Testis (tissue), 3 donors: ENCODE data around the gene COL3A1. TPM values are rescaled to one million over a fixed set of nuclear protein-coding genes. Genes with fewer than 3 reads are reported as not detected.

Experiments
- DNase-seq: peaks from one replicate; pipeline ENCODE4 v3.0.0-alpha.2; 2019
- H3K27ac ChIP-seq, 2 donors: fragments of 200-600 bp; sonication (generic); one replicate each; pipeline ENCODE4 v1.5.1; 2019
- H3K27me3 ChIP-seq: fragments of 200-600 bp; sonication (generic); one replicate; pipeline ENCODE4 v1.5.1; 2019
- H3K36me3 ChIP-seq: fragments of 200-600 bp; sonication (generic); one replicate; pipeline ENCODE4 v1.5.1; 2017; ENCODE audit warnings: low read depth; ENCODE audit errors: missing control alignments
- H3K4me1 ChIP-seq: fragments of 200-600 bp; sonication (generic); one replicate; pipeline ENCODE4 v1.5.1; 2019
- H3K4me3 ChIP-seq, 2 donors: fragments of 200-600 bp; sonication (generic); one replicate each; pipeline ENCODE4 v1.5.1; 2017 to 2019
- H3K9me3 ChIP-seq: fragments of 200-600 bp; sonication (generic); one replicate; pipeline ENCODE4 v1.5.1; 2017
- POLR2A ChIP-seq: fragments of 450-650 bp; IDR thresholded peaks from one replicate; pipeline ENCODE4 v1.6.1; 2017; ENCODE audit warnings: antibody characterized with exemption, mild to moderate bottlenecking, moderate library complexity
- WGBS, 2 donors: methylation state at CpG; one replicate each; pipeline ENCODE4 v1.1.5; 2018; 5-methylcytosine and 5-hydroxymethylcytosine counted together
- intact Hi-C: fragments of 100-400 bp; cut with DNase I; formaldehyde crosslinking; loops from one replicate; pipeline ENCODE4 v1.15.1; 2023; ENCODE audit warnings: low total_unique reads
- polyA plus RNA-seq: library from polyadenylated mRNA; stranded (reverse); fragments of 350-450 nt; fragmentation: Illumina TruSeq; extraction: RNeasy Lipid Tissue Mini Kit (QIAGEN cat#74804); gene quantifications from one replicate; pipeline ENCODE4 v1.2.3, GENCODE V29; 2014; ENCODE audit warnings: low read depth, low replicate concordance; ENCODE audit not compliant: insufficient read depth
- total RNA-seq, 2 donors: library from RNA; depleted of rRNA; stranded (reverse); fragments of >200 nt; gene quantifications; one replicate each; pipeline ENCODE4 v1.2.3, GENCODE V29; 2016
- TF ChIP-seq, protein P1 (sequence below), 3 experiments: fragments of 450-650 bp in 2 of 3; fragments of 200-600 bp in 1 of 3; sonication (generic) in 1 of 3; IDR thresholded peaks; one replicate each; pipeline ENCODE4 v1.5.1; 2016 to 2019; ENCODE audit warnings: antibody characterized with exemption in 3 of 3, mild to moderate bottlenecking in 2 of 3, moderate library complexity in 1 of 3

COL3A1 gene
- total and polyA plus RNA-seq, 3 donors from 2014 or later, result 31.3 to 589 (median 39.7) TPM

DNA sequence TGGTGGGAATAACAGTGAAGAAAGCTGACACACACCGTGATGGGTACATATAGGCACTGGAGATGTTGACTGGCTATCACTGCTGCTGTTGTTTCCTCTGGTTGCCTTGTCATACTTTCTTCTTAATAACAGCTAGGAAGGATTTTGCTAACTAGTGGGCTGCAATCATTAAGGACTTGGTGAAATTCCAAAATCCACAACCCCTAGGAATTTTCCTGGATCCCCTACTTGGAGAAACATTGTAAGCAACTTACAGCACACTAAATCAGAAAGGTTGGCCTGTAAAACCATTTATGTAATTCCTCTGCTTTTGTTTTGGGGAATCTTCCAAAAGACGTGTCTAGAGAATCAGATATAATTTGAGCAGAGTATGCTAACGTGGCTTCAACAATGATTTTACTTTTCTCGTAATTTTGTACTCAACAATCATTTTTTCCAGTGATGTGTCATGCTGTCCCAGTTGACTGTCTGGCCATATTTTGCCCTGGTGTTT is 8.0 kb upstream of the COL3A1 start:
- DNase-seq, result no peak
- WGBS, 2 donors, result 43 to 55% methylated on average over 4 of the region's 4 CpGs
- intact Hi-C loops, result no loop called here
- H3K9me3 ChIP-seq, result no peaks in the 10 kb centered on the region
- H3K27me3 ChIP-seq, result no peaks in the 10 kb centered on the region
- peak overlapping the region in 1 of 2 donors; percentile 44 for H3K27ac ChIP-seq
- no peaks in the 10 kb centered on the region for H3K36me3 ChIP-seq
- H3K4me3 ChIP-seq, result no peak overlapping the region
- TF ChIP-seq POLR2A, result no peak
- TF ChIP-seq, protein P1, sequence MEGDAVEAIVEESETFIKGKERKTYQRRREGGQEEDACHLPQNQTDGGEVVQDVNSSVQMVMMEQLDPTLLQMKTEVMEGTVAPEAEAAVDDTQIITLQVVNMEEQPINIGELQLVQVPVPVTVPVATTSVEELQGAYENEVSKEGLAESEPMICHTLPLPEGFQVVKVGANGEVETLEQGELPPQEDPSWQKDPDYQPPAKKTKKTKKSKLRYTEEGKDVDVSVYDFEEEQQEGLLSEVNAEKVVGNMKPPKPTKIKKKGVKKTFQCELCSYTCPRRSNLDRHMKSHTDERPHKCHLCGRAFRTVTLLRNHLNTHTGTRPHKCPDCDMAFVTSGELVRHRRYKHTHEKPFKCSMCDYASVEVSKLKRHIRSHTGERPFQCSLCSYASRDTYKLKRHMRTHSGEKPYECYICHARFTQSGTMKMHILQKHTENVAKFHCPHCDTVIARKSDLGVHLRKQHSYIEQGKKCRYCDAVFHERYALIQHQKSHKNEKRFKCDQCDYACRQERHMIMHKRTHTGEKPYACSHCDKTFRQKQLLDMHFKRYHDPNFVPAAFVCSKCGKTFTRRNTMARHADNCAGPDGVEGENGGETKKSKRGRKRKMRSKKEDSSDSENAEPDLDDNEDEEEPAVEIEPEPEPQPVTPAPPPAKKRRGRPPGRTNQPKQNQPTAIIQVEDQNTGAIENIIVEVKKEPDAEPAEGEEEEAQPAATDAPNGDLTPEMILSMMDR (IDR thresholded peaks at IDR 0.05), result no peak
- H3K4me1 ChIP-seq, result no peaks in the 10 kb centered on the region

DNA sequence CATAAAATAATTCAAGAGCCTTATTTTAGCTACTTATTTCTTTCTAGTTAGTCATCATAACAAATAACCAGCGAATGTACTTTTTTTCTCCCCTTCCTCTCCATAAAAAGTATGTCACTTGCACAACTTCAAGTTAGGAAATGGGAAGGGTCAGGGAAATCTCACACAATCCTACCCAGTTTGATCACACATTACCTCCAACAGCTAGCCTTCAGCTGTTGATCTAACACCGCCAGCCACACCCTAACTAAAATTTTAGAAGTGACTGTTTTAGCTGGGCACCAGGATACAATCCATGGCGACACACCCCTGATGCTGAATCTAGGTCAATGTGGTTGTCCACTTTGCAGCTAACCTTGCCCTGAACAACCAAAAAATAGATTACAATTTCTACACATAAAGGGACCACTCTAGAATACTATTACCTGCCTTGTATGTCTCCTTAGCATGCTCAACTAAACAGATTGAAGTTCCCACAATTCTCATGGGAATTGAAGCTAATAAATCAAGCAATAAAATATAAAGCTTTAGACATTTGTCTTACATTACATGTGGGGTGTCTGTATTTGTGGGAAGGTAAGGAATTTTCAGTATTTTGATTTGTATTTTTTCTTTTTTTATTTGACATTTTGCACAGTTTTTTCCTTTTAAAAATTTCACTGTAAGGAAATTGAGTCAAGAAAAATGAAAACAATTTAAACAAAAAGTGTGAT is 7.3 kb upstream of the COL3A1 start:
- H3K27me3 ChIP-seq, result no peaks in the 10 kb centered on the region
- peak overlapping the region in 1 of 2 donors; percentile 44 for H3K27ac ChIP-seq
- 78 to 80% methylated on average over 3 of the region's 3 CpGs for WGBS, 2 donors
- no peaks in the 10 kb centered on the region for H3K9me3 ChIP-seq
- no peak for TF ChIP-seq POLR2A
- TF ChIP-seq, protein P1 (IDR thresholded peaks at IDR 0.05), result no peak
- no peaks in the 10 kb centered on the region for H3K4me1 ChIP-seq
- no peak overlapping the region for H3K4me3 ChIP-seq
- no peak for DNase-seq
- H3K36me3 ChIP-seq, result no peaks in the 10 kb centered on the region
- intact Hi-C loops, result no loop called here

DNA sequence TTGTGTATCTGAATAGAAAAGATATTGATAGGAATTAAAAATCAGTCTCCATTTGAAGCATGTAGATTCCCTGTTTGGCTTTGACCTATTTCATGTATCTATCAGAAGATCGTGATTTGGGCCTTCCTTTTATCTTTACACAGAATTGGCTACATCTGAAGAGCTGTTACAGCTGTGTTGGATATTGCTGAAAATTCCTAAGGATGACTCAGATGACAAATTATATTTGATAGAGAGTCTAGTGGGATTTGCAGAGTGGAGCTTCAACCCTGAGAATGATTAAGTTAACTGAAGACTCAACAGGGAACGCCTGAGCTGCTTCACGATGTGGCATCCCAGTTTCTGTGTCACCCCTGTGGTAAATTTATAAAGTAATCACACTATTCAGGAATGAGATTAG is 4.9 kb upstream of the COL3A1 start:
- TF ChIP-seq, protein P1 (IDR thresholded peaks at IDR 0.05), result no peak
- no peak for TF ChIP-seq POLR2A
- H3K4me3 ChIP-seq, result no peak overlapping the region
- no peak for DNase-seq
- H3K27me3 ChIP-seq, result no peaks in the 10 kb centered on the region
- no peaks in the 10 kb centered on the region for H3K9me3 ChIP-seq
- intact Hi-C loops, result no loop called here
- H3K4me1 ChIP-seq, result no peaks in the 10 kb centered on the region
- H3K27ac ChIP-seq, result peak overlapping the region in 1 of 2 donors; percentile 60
- no peaks in the 10 kb centered on the region for H3K36me3 ChIP-seq
- 45 to 48% methylated on average over 3 of the region's 3 CpGs for WGBS, 2 donors

DNA sequence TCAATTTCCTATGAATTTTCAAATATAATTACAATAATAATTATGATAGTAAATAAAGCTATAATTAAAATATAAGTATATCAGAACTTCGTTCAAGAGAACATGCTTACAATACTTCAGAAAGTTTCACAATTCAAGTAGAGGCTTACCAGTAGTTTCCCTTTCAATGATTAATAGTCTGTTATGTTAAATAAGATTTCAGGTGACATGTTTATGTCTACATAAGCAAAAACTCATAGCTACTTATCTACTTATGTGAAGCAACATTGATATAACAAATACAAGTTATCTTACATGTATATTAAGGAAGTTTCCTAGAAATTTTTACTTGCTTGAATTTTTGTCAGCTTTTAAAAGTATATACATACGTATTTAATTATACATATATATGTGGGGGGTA is 4.5 kb upstream of the COL3A1 start:
- WGBS, 2 donors, result 60 to 63% methylated on average over 2 of the region's 2 CpGs
- intact Hi-C loops, result no loop called here
- H3K36me3 ChIP-seq, result no peaks in the 10 kb centered on the region
- DNase-seq, result no peak
- no peak overlapping the region for H3K4me3 ChIP-seq
- no peaks in the 10 kb centered on the region for H3K4me1 ChIP-seq
- H3K9me3 ChIP-seq, result no peaks in the 10 kb centered on the region
- H3K27me3 ChIP-seq, result no peaks in the 10 kb centered on the region
- TF ChIP-seq POLR2A, result no peak
- TF ChIP-seq, protein P1 (IDR thresholded peaks at IDR 0.05), result no peak
- peak overlapping the region in 1 of 2 donors; percentile 60 for H3K27ac ChIP-seq

DNA sequence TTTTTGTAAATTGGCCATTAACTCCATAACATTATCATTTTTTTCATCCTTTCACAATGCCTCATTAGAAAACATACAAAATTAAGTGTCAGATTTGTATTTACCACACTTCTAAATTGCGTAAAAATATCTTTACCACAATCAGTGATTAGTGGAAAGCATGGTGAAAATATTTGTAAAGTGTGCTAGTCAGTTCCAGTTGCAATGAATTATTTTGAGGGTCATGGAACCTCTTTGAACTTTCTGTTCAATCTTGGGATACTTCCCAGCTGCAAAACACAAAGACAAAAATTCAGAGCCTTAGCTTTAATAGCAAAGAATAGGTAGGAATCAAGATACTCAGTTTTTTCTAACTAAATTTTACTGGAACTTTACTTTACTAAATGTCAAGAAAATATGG is 4.0 kb upstream of the COL3A1 start:
- H3K36me3 ChIP-seq, result no peaks in the 10 kb centered on the region
- H3K4me3 ChIP-seq, result no peak overlapping the region
- no peaks in the 10 kb centered on the region for H3K9me3 ChIP-seq
- H3K4me1 ChIP-seq, result no peaks in the 10 kb centered on the region
- TF ChIP-seq POLR2A, result no peak
- TF ChIP-seq, protein P1 (IDR thresholded peaks at IDR 0.05), result no peak
- no peaks in the 10 kb centered on the region for H3K27me3 ChIP-seq
- 42 to 57% methylated on average over 1 of the region's 1 CpG for WGBS, 2 donors
- intact Hi-C loops, result no loop called here
- no peak for DNase-seq
- H3K27ac ChIP-seq, result no peak overlapping the region
